Measurements from ENCODE around the gene PPP1R2C.

- TF ChIP-seq CTCF (conservative IDR thresholded peaks at IDR 0.05; ENCODE audit: low read depth in 2 of 2) = no peak
- TF ChIP-seq ETS1 (IDR thresholded peaks at IDR 0.05) = no peak
Measured at GRCh38 chrX:42751573-42751972, 26.4 kb downstream of the PPP1R2C start.
